GM11168 (cell line): Measurements from ENCODE around the gene EMC6.
"Not testable (repeated sequence)": the region's sequence is repeated elsewhere in the genome, so short reads cannot be mapped to it uniquely, and the experiment has no call there.

Experiments used
- in situ Hi-C: fragments of 300-500 bp; cut with MboI; formaldehyde crosslinking; loops from one replicate; pipeline ENCODE4 v1.12.0; 2022; ENCODE audit warnings: low sequenced_read_pairs; ENCODE audit not compliant: unreplicated experiment

Gene EMC6

DNA sequence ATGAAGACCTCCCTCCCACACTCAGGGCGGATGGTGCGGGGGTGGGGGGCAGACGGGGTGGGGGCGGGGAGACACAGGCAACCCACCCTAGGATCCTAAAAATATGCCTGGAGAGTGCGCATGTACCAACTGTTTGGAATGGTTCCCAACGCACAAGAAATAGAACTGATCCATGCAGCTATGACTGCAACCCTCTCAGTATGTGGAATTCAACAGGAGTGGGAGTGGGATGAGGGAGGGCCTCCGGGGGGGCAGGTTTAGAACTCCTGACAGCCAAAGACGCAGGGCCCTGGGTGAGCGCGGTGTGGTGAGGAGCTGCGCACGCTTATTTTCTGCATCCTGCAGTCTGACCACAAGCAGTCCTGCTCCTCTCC, 28.5 kb downstream of the EMC6 start:
- in situ Hi-C loops: no loop called here

DNA sequence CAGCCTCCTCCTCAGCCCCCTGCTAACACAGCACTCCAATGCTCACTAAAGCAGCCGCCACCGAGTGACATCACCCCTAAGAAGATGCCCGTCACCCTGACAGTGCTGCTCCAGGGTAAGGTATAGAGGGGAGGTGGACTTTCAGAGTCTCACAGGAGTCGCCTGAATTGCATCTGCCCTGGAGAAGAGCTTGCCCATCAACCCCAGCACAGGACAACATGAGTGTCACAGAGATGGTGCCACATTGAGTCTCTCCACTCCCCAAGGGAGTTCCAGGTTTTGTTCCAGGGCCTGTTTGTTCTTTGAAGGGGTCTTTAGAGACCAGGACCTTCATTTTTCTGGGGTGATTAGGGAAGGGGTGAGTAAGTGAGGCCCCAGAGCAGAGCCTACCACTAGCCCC, 29.5 kb downstream of the EMC6 start:
- in situ Hi-C loops: no loop called here

DNA sequence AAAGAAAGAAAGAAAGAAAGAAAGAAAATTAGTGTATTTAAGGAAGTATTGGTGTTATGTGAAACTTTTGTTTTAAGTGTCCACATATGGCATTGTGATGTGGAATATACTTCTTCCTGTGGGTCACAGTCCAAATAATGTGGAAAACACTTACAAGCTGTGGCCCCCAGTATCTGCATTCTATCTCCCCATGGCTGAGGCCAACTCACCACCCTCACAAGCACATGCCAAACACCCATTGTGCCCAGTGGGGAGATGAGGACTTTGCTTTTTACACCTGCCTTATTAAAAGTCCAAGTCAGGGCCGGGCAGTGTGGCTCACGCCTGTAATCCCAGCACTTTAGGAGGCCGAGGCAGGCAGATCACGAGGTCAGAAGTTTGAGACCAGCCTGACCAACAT, 31.3 kb downstream of the EMC6 start:
- in situ Hi-C loops: no loop called here

DNA sequence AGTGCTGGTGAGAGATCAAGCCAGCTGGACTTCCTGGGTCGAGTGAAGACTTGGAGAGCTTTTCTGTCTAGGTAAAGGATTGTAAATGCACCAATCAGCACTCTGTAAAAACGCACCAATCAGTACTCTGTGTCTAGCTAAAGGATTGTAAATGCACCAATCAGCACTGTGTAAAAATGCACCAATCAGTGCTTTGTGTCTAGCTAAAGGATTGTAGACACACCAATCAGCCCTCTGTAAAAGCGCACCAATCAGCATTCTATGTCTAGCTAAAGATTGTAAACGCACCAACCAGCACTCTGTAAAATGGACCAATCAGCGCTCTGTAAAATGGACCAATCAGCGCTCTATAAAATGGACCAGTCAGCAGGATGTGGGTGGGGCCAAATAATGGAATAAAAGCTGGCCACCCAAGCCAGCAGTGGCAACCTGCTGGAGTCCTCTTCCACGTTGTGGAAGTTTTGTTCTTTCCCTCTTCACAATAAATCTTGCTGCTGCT, 33.5 kb downstream of the EMC6 start:
- in situ Hi-C loops: not testable (repeated sequence)

DNA sequence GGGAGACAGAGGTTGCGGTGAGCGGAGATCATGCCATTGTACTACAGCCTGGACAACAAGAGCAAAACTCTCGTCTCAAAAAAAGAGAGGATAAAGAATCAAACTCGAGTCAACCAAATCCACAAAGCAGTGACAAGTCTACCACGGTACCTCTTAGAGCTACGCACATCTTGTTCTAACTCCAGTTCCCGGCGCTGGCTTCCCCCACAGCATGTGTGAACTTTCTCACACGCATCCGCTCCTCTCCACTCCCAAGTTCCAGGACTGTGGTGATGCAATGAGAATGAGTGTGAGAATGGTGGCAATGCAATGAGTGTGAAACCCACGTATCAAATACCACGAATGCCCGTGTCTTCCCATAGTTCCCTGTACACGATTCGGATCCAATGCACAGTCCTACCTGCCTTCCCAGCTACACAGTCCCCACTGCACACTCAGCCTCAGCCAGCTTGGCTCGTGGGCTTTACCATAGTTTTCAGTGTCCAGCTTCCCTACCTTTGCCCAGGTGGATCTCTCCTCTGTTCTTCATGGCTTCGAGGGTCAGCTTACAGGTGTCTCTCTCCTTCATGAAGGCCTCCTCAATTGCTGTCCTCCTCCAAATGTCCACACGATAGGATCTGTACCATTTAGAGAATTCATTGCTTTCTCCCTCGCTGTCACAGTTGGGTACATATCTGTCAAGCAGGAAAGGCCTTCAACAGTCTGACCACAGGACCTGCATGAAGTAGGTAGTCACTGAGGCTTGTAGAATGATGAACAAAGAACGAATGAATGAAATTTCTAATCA, 36.5 kb downstream of the EMC6 start:
- in situ Hi-C loops: no loop called here

DNA sequence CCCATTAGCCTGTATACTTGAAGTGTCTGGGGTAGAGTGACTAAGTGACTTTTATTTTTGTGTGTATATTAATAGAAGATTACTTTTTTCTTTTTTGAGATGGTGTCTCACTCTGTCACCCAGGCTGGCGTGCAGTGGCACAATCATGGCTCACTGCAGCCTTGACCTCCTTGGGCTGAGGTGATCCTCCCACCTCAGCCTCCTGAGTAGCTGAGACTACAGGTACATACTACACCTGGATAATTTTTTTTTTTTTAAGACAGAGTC, 37.0 kb downstream of the EMC6 start:
- in situ Hi-C loops: not testable (repeated sequence)

DNA sequence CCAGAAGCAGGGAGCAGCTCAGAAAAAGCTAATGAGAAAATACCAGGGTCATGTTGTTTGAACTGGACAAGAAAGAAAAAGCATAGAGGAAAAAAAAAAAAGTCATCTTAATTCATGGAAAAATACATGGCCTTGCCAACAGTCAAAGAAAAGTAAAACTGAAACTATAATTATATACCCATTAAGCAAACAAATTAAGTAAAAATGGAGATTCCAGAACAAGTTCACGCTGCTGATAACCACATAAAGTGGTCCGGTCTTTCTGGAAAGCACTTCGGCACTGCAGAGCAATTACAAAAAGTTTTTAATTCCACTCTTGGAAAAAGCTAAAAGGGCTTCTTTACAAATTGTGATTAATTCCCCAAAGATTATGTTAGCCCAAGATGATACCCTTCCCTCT, 39.8 kb downstream of the EMC6 start:
- in situ Hi-C loops: no loop called here

DNA sequence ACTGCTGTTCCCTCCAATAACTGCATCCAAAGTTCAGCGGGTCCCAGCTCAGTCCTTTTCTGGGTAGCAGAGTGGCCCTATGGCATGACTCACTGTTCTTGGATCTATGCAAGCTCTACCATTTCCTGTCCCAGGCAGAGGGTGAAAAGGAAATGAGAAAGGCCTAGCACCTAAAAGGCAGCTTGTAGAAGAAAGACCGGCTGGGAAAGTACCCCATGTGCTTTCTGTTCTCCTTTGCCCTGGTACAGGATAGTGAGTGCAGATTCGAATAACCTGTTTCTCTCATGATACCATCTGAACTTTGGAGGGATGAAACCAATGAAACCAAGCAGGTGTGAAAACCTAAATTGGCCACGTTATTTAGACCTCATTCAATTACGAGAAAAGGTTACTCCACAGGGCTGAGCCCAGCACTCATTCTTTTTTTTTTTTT, 42.4 kb downstream of the EMC6 start:
- in situ Hi-C loops: no loop called here

DNA sequence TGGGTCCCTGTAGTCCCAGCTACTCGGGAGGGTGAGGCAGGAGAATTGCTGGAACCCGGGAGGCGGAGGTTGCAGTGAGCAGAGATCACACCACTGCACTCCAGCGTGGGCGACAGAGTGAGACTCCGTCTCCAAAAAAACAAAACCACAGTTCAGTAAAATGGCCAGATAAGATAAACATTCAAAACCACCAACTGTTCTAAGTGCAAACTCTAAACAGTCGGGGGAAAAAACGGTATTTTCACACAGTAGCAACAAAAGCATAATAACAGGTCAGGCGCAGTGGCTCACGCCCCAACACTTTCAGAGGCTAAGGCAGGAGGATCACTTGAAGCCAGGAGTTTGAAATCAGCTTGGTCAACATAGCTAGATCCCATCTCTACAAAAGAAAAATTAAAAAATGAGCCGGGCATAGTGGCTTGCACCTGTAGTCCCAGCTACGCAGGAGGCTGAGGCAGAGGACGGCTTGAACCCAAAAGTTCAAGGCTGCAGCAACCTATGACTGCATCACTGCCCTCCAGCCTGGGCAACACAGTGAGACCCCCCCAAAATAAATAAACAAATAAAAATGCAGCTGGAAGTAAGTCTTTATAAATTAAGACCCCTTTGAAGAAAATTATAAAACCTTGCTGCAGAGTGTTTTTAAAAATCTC, 44.3 kb downstream of the EMC6 start:
- in situ Hi-C loops: no loop called here

DNA sequence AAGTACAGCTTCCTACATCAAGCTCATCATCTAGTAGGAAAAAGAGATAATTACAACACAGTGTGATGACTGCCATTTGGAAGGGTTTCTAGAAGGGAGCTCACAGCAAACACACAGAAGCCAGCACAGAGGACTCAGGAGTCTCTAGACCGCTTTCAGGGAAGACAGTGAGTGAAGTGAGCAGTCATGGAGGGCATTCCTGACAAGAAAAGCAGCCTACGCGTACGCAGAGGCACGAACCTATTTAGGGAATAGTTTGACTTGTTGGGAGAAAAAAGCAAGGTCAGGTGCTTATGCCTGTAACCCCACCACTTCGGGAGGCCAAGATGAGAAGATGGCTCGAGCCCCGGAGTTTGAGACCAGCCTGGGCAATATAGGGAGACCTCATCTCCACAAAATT, 46.7 kb downstream of the EMC6 start:
- in situ Hi-C loops: no loop called here

DNA sequence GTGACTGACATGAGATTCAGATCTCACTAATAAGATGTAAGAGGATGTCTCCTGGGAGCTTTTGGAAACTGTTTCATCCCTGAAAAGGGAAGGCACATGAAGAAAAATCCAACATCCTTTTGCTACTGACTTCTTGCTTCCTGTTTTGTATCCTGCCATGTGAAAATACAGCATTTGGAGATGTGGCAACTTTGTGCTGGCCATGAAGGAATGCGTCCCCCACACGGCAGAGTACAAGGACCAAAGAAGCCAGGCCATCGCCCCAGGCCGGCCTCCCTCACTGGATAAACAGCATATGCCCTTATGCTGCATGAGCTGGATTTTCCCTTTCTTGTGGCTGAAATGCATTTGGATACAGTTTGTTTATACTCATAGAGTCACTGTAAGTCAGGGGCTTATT, 49.6 kb downstream of the EMC6 start:
- in situ Hi-C loops: no loop called here

DNA sequence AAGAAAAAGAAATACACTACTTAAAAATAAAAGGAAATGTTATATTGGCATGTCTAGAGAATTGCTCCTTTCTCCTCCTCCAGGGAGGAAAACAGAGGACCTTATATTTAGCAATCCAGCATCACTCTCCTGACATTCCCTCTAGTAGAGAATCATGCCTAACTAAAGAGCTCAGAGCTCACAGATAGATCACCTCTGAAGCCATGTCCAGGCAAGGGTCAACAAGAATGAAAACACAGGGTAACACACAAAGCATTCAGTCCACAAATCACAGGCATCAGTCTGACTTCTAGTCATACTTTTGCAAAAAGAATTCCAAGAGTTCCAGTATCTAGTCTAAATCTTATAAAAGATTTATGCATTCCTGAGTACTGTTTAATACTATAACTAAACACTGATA, 50.7 kb downstream of the EMC6 start:
- in situ Hi-C loops: no loop called here
